ENCODE results near the gene LPIN2.

LPIN2 gene, protein sequence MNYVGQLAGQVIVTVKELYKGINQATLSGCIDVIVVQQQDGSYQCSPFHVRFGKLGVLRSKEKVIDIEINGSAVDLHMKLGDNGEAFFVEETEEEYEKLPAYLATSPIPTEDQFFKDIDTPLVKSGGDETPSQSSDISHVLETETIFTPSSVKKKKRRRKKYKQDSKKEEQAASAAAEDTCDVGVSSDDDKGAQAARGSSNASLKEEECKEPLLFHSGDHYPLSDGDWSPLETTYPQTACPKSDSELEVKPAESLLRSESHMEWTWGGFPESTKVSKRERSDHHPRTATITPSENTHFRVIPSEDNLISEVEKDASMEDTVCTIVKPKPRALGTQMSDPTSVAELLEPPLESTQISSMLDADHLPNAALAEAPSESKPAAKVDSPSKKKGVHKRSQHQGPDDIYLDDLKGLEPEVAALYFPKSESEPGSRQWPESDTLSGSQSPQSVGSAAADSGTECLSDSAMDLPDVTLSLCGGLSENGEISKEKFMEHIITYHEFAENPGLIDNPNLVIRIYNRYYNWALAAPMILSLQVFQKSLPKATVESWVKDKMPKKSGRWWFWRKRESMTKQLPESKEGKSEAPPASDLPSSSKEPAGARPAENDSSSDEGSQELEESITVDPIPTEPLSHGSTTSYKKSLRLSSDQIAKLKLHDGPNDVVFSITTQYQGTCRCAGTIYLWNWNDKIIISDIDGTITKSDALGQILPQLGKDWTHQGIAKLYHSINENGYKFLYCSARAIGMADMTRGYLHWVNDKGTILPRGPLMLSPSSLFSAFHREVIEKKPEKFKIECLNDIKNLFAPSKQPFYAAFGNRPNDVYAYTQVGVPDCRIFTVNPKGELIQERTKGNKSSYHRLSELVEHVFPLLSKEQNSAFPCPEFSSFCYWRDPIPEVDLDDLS

DNA sequence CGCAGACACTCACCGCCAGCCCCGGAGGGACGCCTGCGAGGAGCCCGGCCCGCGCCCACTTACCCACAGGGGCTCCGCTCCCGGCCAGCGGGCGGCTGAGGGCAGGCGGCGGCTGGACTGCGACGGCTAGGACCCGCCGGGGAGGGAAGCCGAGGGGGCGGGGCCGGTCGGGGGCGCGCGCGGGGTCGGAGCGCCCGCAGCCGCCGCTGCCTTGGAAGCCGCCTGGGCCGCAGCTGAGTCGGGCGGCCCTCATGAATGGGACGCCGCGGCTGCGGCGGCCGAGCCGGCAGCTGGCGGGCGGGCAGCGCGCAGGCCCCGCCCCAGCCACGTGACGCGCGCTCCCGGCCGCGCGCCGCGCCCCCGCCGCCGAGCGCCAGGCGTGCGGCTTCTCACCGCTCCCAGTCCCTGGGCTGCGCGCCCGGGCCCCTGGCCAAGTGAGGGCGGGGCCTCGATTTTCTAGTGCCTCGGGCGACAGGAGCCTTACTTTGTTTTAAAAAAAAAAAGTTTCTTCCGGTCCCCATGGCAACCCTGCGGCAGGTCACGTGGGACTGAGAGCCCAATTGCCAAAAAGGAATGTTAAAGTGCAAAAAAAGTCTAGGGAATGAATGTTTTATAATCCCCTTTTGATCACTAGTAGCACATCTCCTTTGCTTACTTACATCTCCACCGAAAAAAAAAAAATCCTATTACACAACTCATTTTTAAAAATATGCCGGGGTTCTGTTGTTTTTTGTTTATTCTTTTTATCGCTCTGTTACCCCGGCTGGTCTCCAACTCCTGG, at the start of gene LPIN2:
Gene LPIN2, minus strand, starts transcription at position 121 of the 781 bp plus-strand sequence. CDS start 52,304 bp downstream, outside the sequence.
- TF ChIP-seq, protein P1, sequence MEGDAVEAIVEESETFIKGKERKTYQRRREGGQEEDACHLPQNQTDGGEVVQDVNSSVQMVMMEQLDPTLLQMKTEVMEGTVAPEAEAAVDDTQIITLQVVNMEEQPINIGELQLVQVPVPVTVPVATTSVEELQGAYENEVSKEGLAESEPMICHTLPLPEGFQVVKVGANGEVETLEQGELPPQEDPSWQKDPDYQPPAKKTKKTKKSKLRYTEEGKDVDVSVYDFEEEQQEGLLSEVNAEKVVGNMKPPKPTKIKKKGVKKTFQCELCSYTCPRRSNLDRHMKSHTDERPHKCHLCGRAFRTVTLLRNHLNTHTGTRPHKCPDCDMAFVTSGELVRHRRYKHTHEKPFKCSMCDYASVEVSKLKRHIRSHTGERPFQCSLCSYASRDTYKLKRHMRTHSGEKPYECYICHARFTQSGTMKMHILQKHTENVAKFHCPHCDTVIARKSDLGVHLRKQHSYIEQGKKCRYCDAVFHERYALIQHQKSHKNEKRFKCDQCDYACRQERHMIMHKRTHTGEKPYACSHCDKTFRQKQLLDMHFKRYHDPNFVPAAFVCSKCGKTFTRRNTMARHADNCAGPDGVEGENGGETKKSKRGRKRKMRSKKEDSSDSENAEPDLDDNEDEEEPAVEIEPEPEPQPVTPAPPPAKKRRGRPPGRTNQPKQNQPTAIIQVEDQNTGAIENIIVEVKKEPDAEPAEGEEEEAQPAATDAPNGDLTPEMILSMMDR (IDR thresholded peaks at IDR 0.05) = no peak

DNA sequence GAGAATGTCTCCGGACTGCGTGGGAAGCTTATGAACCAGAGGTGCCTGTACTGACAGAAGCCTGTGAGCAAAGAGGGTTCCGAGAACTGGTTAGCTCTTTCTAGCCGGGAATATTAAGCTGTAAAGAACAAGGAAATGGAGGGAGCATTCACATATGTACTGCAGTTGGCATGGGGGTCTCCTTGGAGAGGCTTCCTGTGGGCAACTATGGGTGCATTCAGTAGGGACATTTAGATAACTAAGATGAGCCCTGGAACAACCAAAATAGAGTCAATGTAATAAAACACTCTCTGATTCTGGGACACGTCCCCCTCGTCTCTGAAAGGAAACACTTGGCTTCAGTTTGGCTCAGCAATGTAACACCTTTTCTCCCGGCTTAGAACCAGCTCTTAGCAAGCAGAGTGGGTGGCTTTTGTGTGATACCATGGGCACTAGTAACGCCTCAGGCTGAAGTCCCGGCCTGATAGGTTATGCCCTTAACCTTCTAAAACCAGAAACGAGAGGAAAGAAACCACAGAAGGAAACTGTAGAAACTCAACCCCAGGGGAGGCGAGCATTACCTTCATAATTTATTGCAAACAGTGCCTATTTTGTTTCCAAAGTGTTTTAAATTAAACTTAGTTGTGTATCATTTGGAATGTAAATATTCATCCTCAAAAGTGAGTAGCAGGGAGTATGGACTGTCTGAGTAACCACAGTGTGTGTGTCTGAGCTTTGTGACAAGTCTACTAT, 48.8 kb upstream of the LPIN2 start:
- TF ChIP-seq, protein P1 (IDR thresholded peaks at IDR 0.05) = no peak

DNA sequence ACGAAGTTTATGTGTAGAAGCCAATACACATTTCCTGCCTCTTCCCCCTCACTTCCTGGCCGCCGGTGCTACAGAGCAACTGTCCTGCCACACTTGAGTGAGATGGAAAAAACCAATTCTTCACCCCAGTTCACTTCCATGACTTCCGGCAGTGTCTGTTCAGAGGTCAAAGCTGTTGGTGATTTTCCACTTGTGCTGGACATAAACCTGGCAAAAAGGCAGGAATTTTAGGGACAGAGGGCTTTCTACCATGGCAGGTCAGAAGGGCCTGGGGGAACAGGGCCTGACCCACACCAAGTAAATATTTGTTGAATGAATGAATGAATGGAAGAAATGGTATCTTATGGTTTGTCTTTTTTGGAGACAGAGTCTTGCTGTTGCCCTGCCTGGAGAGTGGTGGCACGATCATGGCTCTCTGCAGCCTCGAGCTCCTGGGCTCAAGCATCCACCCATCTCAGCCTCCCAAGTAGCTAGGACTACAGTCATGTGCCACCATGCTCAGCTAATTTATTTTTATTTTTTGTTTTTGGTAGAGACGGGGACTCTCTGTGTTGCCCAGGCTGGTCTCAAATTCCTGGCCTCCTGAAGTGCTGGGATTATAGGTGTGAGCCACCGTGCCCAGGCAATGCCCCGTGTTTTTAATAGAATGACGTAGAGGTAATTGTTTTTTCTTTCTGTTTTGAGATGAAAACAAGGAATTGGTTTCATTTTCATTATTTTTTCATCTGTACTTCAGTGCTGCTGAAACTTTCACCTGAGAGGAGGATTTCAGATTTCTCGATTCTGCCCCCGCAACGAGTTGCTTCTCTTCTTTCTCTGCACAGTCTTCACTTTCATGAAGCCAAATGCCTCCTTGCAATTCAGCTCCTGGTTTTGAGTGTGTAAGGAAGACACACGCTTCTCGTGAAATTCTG, 48.0 kb upstream of the LPIN2 start:
- TF ChIP-seq, protein P1 (IDR thresholded peaks at IDR 0.05) = no peak

DNA sequence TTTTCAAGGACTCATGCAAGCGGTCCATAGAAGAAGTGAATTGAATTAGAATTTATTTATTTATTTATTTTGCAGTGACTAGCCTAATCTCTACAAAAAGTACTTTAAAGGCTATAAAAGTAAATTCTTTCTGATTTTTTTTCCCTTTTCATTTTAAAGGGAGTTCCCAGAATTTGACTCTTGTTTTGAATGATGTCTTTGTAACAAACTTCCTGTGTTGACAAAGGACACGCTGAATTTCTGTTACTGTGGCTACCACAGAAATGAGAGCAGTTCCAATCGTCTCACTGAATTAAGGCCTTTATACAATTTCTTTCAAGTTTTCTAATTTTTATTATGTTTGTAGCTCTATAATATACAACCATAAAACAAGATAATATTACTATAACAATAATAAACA, 46.3 kb upstream of the LPIN2 start:
- TF ChIP-seq, protein P1 (IDR thresholded peaks at IDR 0.05) = no peak

DNA sequence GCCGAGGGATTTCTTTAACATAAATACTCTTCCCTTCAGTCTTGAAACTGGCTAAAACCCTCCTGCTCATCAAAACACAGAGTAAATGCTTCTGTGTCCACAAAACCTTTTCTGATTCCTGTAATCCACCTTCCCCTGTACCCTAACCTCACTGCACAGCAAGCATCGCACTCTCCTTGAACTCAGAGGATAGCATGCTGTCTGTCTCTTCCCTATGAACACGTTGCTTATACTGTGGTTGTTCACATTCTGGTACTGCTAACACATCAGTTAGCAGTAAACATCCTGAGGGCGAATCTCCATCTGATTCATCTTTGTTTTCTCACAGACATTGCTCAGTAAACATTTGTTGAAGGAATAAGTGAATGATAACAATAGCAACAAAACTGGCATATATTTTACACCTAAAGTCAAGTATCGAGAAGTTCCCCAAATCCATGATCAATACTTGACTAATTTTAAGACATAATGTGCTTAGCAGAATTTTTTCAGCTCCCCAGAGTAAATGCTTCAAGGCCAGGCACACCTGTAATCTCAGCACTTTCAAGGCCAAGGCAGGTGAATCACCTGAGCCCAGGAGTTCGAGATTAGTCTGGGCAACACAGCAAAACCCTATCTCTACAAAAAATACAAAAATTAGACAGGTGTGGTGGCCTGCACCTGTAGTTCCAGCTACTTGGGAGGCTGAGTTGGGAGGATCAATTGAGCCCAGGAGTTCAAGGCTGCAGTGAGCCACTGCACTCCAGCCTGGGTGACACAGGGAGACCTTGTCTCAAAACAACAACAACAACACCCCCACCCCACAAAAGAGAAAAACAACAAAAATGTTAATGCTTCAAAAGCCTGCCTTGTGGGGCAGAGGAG, 45.6 kb upstream of the LPIN2 start:
- TF ChIP-seq, protein P1 (IDR thresholded peaks at IDR 0.05) = no peak

DNA sequence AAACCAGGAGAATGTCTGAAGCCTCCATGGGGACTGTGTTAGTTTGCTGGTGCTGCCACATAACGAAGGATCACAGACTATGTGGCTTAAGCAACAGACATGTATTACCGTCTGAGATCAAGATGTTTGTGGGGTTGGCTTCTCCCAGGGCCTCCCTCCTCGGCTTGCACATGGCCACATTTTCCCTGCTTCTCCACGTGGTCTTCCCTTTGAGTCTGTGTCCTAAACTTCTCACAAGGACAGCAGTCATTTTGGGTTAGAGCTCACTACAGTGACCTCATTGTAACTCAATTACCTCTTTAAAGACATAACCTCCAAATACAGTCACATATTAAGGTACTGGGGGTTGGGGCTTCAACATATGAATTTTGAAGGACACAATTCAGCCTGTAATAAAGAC, 44.6 kb upstream of the LPIN2 start:
- TF ChIP-seq, protein P1 (IDR thresholded peaks at IDR 0.05) = no peak

Measured in LNCAP (cell line).